ENCODE measurements around the gene PLXNC1. TPM values are rescaled to one million over a fixed set of nuclear protein-coding genes. Genes with fewer than 3 reads are reported as not detected.

Gene PLXNC1
- polyA plus RNA-seq, 1 donor (not counting 4 experiments of a cell fraction or from before 2014, with no cell fraction given): 0.17 TPM

DNA sequence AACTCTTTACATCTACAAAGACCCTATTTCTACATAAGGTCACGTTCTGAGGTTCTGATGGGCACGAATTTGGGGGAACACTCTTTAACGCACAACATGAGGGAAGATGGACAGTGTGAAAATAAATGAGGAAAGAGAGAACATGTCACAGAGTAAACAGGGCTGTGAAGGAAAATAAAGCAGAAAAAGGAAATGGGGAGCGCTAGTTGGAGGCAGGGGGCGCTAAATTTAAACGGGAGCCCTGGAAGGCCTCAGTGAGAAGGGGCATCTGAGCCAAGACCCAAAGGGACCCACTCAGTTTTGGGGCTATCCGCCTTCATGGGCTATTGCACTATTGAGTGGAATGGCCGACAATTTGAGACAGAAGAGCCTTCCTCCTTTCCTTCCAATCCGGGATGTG is 50.5 kb downstream of the PLXNC1 start:
- H3K36me3 ChIP-seq (ENCODE audit: control insufficient read depth in 2 of 2, extremely low read depth in 1 of 2, insufficient read depth in 2 of 2, low read length in 2 of 2): no peaks in the 10 kb centered on the region
- H3K4me2 ChIP-seq (ENCODE audit: control insufficient read depth, extremely low read depth, insufficient read depth, low read depth, low read length): no peak overlapping the region
- H3K27me3 ChIP-seq (ENCODE audit: control insufficient read depth, extremely low read depth, insufficient read depth, low read length): peaks cover 6% of the 10 kb centered on the region
- H3K4me3 ChIP-seq (ENCODE audit: control insufficient read depth in 2 of 3, extremely low read depth in 1 of 3, insufficient read depth in 2 of 3, low read depth in 1 of 3, low read length in 3 of 3): no peak overlapping the region
- no peak overlapping the region for H3K9ac ChIP-seq (ENCODE audit: control insufficient read depth, extremely low read depth, insufficient read depth, low read length)
- no peaks in the 10 kb centered on the region for H4K20me1 ChIP-seq (ENCODE audit: control insufficient read depth, extremely low read depth, insufficient read depth, low read length)
- H3K4me1 ChIP-seq (ENCODE audit: control insufficient read depth, extremely low read depth, insufficient read depth, low read length): peaks cover 9% of the 10 kb centered on the region
- no peaks in the 10 kb centered on the region for H3K79me2 ChIP-seq (ENCODE audit: control insufficient read depth, insufficient read depth, low read length)
- no peak overlapping the region for H3K27ac ChIP-seq (ENCODE audit: control insufficient read depth, insufficient read depth, low read length)
- FAIRE-seq: no peak
- no peaks in the 10 kb centered on the region for H3K9me1 ChIP-seq (ENCODE audit: control insufficient read depth, extremely low read depth, insufficient read depth, low read length)
- no peak for TF ChIP-seq EZH2 (IDR thresholded peaks at IDR 0.05; ENCODE audit: low read length)
- TF ChIP-seq CTCF (optimal IDR thresholded peaks at IDR 0.05 in 1 of 3, IDR thresholded peaks at IDR 0.05 in 1 of 3, conservative IDR thresholded peaks at IDR 0.05 in 1 of 3; ENCODE audit: extremely low read depth in 1 of 3, insufficient read depth in 2 of 3, low read length in 3 of 3): no peak
- no peak overlapping the region for H2AFZ ChIP-seq (ENCODE audit: control insufficient read depth, low read length)
- no peak for DNase-seq (ENCODE audit: low read depth, low spot score)
- H3K9me3 ChIP-seq (ENCODE audit: control insufficient read depth, low read depth, low read length): no peaks in the 10 kb centered on the region
- dilution Hi-C loops (cut with MboI; ENCODE audit: extremely low pct_ligation_motif_present, low sequenced_read_pairs): no loop called here

GRCh38 chr12:94200069-94200468 is 51.7 kb downstream of the PLXNC1 start:
- Histone ChIP-seq H2AFZ (ENCODE audit: control insufficient read depth, low read length) (no peak overlapping the region), H3K4me3 (ENCODE audit: control insufficient read depth in 2 of 3, extremely low read depth in 1 of 3, insufficient read depth in 2 of 3, low read depth in 1 of 3, low read length in 3 of 3) (no peak overlapping the region), H3K9me1 (ENCODE audit: control insufficient read depth, extremely low read depth, insufficient read depth, low read length) (no peaks in the 10 kb centered on the region), H3K9me3 (ENCODE audit: control insufficient read depth, low read depth, low read length) (no peaks in the 10 kb centered on the region), H3K4me1 (ENCODE audit: control insufficient read depth, extremely low read depth, insufficient read depth, low read length) (peaks cover 9% of the 10 kb centered on the region), H3K9ac (ENCODE audit: control insufficient read depth, extremely low read depth, insufficient read depth, low read length) (no peak overlapping the region), H3K27me3 (ENCODE audit: control insufficient read depth, extremely low read depth, insufficient read depth, low read length) (peaks cover 5% of the 10 kb centered on the region), H4K20me1 (ENCODE audit: control insufficient read depth, extremely low read depth, insufficient read depth, low read length) (no peaks in the 10 kb centered on the region), H3K79me2 (ENCODE audit: control insufficient read depth, insufficient read depth, low read length) (no peaks in the 10 kb centered on the region), H3K36me3 (ENCODE audit: control insufficient read depth in 2 of 2, extremely low read depth in 1 of 2, insufficient read depth in 2 of 2, low read length in 2 of 2) (no peaks in the 10 kb centered on the region), H3K27ac (ENCODE audit: control insufficient read depth, insufficient read depth, low read length) (no peak overlapping the region), H3K4me2 (ENCODE audit: control insufficient read depth, extremely low read depth, insufficient read depth, low read depth, low read length) (no peak overlapping the region)
- dilution Hi-C loops (cut with MboI; ENCODE audit: extremely low pct_ligation_motif_present, low sequenced_read_pairs): no loop called here
- DNase-seq (ENCODE audit: low read depth, low spot score) (no peak), FAIRE-seq (no peak)
- TF ChIP-seq CTCF (optimal IDR thresholded peaks at IDR 0.05 in 1 of 3, IDR thresholded peaks at IDR 0.05 in 1 of 3, conservative IDR thresholded peaks at IDR 0.05 in 1 of 3; ENCODE audit: extremely low read depth in 1 of 3, insufficient read depth in 2 of 3, low read length in 3 of 3): no peak
- no peak for TF ChIP-seq EZH2 (IDR thresholded peaks at IDR 0.05; ENCODE audit: low read length)
